HG02884 (cell line): Measurements from ENCODE around the gene MAPKAPK3.

Source experiments
- ATAC-seq: cut with Tn5 transposase; IDR thresholded peaks from one replicate; pipeline ENCODE4 v1.9.1; 2021; ENCODE audit warnings: mild to moderate bottlenecking, moderate library complexity; ENCODE audit not compliant: unreplicated experiment

MAPKAPK3 gene

DNA sequence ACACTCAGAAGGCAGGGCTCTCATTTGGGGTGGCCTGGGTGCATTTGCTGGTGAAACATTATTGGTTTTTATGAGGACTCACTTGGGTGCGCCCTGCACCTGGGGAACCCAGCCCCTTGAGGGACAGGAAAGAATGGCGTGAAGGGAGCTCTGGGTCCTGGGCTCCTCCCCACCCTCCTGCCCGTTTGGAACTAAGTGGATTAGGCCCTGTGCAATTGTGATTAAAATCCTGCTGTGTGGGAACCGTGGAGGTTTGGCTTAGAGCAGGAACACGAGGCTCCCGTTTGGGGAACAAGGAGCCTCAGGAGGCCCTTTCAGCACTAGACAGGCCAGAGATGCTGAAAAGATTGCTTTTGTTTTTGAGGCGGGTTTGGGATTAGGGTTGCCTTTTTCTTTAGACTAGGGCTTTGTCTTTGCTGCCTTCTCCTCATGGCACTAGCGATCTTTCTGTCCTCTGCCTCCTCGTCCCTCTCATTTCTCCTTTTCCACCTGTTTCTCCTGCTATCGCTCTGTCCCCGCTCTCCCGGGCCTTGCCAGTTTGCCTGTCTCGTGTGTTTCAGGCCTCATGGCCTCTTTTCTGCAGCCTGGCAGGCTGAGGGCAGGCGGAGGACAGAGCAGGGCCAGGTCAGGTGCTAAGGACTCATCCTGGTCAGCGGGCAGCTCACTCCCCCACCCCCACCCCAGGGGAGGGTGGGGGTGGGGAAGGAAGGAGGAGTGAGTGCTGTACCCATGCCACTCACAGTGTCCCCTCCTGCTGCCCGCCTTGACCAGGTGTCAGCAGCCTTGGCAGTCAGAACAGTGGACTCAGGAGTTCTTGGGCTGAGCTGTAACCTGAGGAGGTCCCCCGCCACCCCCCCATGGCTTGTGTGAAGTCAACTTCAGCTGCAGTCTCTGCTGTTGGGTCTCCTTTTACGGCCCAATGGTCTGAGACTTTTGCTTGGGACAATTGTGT, 8.6 kb downstream of the MAPKAPK3 start:
- no peak for ATAC-seq

GRCh38 chr3:50626401-50626800, 9.4 kb downstream of the MAPKAPK3 start:
- ATAC-seq, result no peak

GRCh38 chr3:50627407-50628051, 10.6 kb downstream of the MAPKAPK3 start:
- no peak for ATAC-seq

- ATAC-seq, result no peak
Measured at GRCh38 chr3:50628601-50629000, 11.7 kb downstream of the MAPKAPK3 start.

GRCh38 chr3:50630394-50630793, 13.4 kb downstream of the MAPKAPK3 start:
- ATAC-seq, result no peak

GRCh38 chr3:50630877-50631276, 13.9 kb downstream of the MAPKAPK3 start:
- ATAC-seq, result no peak

DNA sequence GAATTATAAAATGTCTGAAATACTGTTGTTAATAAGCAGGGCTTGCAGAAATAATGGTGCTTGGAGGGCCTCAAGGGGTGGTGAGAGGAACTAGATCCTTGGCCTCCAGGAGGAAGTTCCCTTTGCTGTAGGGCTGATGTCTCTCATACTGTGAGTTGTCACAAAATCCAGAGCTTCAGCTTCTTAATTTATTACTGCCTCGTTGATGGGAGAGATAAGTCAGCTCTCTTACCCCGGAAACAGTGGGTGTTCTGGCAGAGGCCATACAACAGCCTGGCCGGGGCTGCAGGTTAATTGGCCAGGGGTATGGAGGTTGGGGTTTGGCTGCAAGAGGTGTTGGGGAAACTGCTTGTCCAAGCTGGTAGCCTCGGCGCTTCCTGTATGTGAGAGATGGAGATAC, 15.5 kb downstream of the MAPKAPK3 start:
- ATAC-seq, result no peak

DNA sequence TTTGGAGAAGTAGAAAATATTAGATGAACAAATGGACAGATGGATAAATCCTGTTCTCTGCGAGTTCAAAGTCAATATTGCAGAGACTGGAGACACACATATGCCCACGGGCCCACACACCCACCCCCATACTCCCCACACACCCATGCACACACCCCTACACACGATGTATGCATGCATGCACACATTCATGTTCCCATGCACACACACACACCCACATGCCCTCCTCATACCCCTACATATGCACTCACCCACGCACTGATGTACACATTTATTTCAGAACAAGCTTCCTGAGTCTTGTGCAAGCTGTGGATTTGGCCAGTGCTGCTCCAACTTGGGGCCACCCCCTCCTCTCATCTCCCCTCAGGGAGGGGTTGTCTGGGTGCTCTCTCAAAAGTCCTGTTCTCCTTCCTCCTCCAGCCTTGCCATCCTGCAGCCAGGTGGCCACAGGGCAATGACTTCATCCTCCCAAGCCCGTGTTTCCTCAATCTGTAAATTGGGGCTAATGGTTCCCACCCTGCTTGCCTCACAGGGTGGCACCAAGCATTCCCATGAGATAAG, 16.4 kb downstream of the MAPKAPK3 start:
- no peak for ATAC-seq

GRCh38 chr3:50635066-50635465, 18.1 kb downstream of the MAPKAPK3 start:
- ATAC-seq, result no peak

- ATAC-seq, result no peak
Measured at GRCh38 chr3:50637011-50637410, 20.1 kb downstream of the MAPKAPK3 start.

DNA sequence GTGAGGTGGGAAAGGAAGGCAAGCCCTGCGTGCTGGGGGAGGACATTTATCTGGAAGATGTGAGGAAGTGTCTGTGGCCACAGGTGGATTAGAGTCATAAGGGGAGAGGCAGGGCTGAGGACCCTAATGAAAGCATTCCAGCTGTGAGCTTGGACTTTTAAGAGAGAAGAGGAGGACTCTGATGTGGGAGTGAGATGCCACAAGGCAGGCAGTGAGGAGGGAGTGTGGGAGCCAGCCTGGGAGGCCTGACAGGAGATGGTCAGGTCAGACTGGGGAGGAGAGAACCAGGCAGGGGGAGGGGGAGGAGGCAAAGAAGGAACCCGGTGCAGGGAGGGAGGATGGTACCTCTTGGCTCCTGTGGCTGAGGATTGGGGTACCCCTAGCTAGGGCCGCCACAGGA, 21.0 kb downstream of the MAPKAPK3 start:
- no peak for ATAC-seq

GRCh38 chr3:50639055-50639494, 22.1 kb downstream of the MAPKAPK3 start:
- no peak for ATAC-seq

DNA sequence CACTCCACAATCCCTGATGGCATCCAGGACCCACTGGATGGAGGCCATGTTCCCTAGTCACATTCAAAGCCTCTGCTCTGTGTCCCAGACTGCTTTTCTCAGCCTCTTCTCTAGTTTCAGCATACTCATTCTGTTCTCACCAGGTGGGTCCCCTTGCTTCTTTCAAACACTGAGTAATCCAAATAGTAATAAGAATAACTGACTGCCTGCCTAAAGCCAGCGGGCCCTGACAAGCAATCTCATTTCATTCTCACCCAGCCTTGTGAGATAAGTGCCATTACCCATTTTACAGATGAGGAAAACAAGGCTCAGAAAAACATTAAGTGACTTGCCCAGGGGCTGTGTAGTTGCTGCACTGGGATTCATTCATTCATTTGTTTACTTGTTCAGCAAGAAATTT, 25.4 kb downstream of the MAPKAPK3 start:
- ATAC-seq, result no peak

DNA sequence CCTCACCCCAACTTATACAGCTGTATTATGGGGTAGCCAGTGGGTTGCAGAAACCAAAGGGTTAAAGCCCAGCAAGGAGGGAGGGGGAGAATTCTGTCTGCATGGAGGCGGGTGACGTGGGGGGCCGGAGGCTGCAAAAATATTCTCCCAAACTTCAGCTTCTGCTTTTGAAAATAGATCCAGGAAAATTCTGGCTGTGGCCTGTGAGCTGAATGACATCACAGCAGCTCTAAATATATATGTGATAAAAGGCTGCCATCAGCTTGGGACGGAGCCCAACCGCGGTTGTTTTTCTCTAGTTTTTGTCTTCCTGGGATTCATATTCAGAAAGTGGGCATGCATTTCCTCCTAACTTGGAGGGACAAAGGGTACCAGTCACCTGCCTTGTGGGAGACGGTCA, 27.6 kb downstream of the MAPKAPK3 start:
- no peak for ATAC-seq

GRCh38 chr3:50645378-50645777, 28.4 kb downstream of the MAPKAPK3 start:
- no peak for ATAC-seq

DNA sequence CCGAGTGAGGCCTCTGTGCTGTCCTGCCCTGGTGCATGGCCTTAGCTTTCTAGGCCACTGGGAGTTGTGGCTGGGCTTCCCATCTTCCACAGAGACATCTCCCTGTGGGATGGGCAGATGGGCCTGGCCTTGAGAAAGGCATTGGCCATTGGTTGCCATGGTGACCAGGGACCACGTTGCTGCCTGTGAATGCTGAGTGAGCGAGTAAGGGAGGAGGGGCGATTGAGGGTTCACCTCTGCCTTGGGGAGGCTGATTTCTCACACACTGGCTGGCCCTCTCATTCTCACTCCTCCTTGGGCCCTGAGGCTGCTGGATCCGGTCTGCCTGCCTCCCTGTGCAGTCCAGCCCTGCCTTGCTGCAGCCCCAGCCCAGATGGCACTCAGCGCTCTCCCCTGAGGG, 31.4 kb downstream of the MAPKAPK3 start:
- ATAC-seq, result no peak

DNA sequence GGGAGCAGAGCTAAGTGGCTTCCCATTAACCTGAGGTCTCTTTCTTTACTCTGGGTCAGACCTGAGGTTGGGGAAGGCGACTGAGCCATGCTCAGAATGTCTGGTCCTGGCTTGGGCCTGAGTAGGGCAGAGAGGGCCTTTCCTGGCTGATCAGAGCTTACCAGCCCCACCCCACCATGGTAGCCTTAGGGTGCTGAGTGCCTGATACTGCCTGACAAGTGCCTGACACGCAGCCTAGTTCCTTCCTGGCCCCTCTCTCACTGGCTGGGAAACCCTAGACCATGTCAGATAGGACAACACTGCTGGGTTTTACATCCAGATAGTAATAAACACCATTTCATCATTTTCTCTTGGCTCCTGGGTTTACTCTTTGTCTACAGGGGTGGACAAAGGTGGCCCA, 32.0 kb downstream of the MAPKAPK3 start:
- no peak for ATAC-seq

- no peak for ATAC-seq
Measured at GRCh38 chr3:50649451-50649931, 32.5 kb downstream of the MAPKAPK3 start.

GRCh38 chr3:50650018-50650417, 33.1 kb downstream of the MAPKAPK3 start:
- no peak for ATAC-seq

GRCh38 chr3:50651445-50651844, 34.5 kb downstream of the MAPKAPK3 start:
- ATAC-seq, result no peak

GRCh38 chr3:50651920-50652529, 35.1 kb downstream of the MAPKAPK3 start:
- ATAC-seq, result no peak
